Measurements from ENCODE around the gene EXD3. TPM values are rescaled to one million over a fixed set of nuclear protein-coding genes. Genes with fewer than 3 reads are reported as not detected.

The EXD3 gene
- total RNA-seq, 1 donor from 2014 or later = 19.9 TPM

DNA sequence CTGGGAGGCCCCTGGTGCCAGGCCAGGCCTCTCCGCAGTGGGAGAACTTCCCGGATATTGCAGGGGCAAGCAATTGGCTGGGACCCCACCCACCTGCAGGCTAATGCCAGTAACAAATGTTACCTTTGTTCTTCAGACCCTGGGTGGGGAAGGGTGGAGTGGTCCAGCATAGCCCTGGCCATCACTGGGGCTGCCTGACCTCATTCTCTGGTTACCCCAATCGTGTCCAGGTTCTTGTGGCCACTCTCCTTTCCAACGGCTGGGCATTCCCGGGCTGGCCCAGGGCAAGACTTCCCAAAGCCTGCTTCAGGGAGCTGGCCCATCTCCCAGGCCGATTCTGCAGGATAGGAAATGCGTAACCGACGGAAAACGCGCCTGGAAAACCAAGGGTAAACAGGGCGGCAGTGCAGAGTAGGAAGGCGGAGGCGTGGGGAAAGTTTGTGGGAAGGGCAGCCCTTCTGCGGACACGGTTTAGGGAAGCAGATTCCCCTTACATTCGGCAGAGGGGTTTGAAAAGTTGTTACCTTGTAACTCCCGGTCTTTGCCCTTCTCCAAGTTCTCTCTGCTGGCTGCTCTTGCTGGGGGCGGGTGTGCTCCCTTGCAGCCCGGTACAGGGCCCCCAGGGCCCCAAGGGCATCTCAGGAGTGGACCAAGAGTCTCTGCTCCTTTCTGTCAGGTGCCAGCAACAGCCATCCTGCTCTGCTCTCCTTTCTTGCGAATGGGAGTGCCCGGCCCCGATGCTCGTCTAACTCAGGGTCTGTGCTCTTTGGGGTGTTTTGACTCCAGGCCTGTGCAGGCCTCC, 124.4 kb downstream of the EXD3 start:
- peak overlapping the region; percentile 99 for H3K4me3 Mint-ChIP-seq (ENCODE audit: unreplicated experiment)
- no peak overlapping the region for H3K27ac Mint-ChIP-seq (ENCODE audit: unreplicated experiment)
- H3K36me3 Mint-ChIP-seq (ENCODE audit: low read depth, unreplicated experiment) = peaks cover 18% of the 10 kb centered on the region
- H3K27me3 Mint-ChIP-seq (ENCODE audit: unreplicated experiment) = peaks cover 9% of the 10 kb centered on the region
- DNase-seq (ENCODE audit: low spot score) = no peak
- no peaks in the 10 kb centered on the region for H3K9me3 Mint-ChIP-seq (ENCODE audit: unreplicated experiment)
- TF ChIP-seq, protein P1, sequence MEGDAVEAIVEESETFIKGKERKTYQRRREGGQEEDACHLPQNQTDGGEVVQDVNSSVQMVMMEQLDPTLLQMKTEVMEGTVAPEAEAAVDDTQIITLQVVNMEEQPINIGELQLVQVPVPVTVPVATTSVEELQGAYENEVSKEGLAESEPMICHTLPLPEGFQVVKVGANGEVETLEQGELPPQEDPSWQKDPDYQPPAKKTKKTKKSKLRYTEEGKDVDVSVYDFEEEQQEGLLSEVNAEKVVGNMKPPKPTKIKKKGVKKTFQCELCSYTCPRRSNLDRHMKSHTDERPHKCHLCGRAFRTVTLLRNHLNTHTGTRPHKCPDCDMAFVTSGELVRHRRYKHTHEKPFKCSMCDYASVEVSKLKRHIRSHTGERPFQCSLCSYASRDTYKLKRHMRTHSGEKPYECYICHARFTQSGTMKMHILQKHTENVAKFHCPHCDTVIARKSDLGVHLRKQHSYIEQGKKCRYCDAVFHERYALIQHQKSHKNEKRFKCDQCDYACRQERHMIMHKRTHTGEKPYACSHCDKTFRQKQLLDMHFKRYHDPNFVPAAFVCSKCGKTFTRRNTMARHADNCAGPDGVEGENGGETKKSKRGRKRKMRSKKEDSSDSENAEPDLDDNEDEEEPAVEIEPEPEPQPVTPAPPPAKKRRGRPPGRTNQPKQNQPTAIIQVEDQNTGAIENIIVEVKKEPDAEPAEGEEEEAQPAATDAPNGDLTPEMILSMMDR (IDR thresholded peaks at IDR 0.05; ENCODE audit: unreplicated experiment) = no peak
- peaks cover 37% of the 10 kb centered on the region for H3K4me1 Mint-ChIP-seq (ENCODE audit: unreplicated experiment)

DNA sequence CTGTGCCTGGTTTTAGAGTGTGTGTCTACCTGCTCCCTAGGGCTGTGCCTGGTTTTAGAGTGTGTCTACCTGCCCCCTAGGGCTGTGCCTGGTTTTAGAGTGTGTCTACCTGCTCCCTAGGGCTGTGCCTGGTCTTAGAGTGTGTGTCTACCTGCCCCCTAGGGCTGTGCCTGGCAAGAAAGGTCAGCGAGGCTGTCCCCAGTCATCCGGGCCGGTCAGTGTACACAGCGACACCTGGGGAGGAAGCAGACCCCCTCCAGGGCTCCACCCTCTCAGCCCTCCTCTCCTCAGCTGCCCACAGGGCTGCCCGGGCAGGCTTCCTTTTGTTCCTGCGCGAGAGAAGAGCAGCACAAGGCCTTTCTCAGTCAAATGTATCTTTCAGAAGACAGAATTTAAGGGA, 125.0 kb downstream of the EXD3 start:
- peak overlapping the region; percentile 99 for H3K4me3 Mint-ChIP-seq (ENCODE audit: unreplicated experiment)
- no peak overlapping the region for H3K27ac Mint-ChIP-seq (ENCODE audit: unreplicated experiment)
- H3K9me3 Mint-ChIP-seq (ENCODE audit: unreplicated experiment) = no peaks in the 10 kb centered on the region
- H3K36me3 Mint-ChIP-seq (ENCODE audit: low read depth, unreplicated experiment) = peaks cover 18% of the 10 kb centered on the region
- H3K27me3 Mint-ChIP-seq (ENCODE audit: unreplicated experiment) = peaks cover 11% of the 10 kb centered on the region
- DNase-seq (ENCODE audit: low spot score) = no peak
- H3K4me1 Mint-ChIP-seq (ENCODE audit: unreplicated experiment) = peaks cover 31% of the 10 kb centered on the region
- TF ChIP-seq, protein P1 (IDR thresholded peaks at IDR 0.05; ENCODE audit: unreplicated experiment) = no peak

DNA sequence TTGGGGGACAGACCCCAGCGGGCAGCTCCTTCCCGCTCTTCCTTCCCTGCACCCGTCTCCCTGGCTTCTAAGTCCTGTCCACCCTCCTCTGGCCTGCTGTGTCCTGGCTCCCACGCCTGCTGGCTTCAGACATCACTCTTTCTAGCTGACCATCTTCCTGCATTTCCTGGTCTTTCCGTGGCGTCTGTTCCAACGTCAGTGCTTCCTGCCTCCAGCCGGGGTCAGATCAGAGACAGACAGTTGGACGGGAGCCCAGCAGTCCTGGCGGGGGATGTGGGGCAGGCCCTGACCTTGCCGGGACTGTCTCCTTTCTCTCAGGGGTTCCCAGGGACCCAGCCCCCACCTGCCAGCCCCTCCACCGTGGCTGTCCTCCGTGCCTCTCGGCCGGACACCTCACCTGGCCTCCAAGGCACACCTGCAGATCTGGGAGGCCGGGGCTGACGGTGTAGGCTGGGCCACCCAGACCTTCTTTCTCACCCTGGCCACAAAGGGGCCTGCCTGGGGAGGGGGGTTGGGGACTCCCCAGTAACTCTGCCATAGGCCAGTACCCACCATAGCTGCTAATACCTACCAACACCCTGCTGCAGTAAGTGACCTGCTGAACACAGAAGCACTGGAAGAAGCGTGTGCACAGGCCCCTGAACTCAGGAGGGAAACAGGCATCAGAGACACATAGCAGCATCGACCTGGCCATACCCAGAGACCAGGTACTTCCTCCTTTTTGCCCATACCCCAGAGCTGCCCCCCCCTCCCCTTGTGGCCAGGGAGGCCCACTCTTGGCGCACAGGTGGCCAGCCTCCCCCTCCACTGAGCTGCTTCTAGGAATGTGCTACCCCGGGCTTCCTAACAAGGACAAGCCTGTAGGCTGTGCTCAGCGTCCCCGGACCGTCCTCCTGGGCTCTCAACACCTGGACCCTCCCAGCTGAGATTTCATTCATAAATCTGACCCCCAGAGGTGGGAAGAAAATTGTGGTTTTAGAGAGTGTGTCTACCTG, 126.0 kb downstream of the EXD3 start:
- H3K27ac Mint-ChIP-seq (ENCODE audit: unreplicated experiment) = peak overlapping the region; percentile 72
- peak; percentile 47 for DNase-seq (ENCODE audit: low spot score)
- H3K27me3 Mint-ChIP-seq (ENCODE audit: unreplicated experiment) = peaks cover 12% of the 10 kb centered on the region
- peaks cover 18% of the 10 kb centered on the region for H3K36me3 Mint-ChIP-seq (ENCODE audit: low read depth, unreplicated experiment)
- TF ChIP-seq, protein P1 (IDR thresholded peaks at IDR 0.05; ENCODE audit: unreplicated experiment) = no peak
- no peaks in the 10 kb centered on the region for H3K9me3 Mint-ChIP-seq (ENCODE audit: unreplicated experiment)
- H3K4me3 Mint-ChIP-seq (ENCODE audit: unreplicated experiment) = peak overlapping the region; percentile 81
- peaks cover 30% of the 10 kb centered on the region for H3K4me1 Mint-ChIP-seq (ENCODE audit: unreplicated experiment)

DNA sequence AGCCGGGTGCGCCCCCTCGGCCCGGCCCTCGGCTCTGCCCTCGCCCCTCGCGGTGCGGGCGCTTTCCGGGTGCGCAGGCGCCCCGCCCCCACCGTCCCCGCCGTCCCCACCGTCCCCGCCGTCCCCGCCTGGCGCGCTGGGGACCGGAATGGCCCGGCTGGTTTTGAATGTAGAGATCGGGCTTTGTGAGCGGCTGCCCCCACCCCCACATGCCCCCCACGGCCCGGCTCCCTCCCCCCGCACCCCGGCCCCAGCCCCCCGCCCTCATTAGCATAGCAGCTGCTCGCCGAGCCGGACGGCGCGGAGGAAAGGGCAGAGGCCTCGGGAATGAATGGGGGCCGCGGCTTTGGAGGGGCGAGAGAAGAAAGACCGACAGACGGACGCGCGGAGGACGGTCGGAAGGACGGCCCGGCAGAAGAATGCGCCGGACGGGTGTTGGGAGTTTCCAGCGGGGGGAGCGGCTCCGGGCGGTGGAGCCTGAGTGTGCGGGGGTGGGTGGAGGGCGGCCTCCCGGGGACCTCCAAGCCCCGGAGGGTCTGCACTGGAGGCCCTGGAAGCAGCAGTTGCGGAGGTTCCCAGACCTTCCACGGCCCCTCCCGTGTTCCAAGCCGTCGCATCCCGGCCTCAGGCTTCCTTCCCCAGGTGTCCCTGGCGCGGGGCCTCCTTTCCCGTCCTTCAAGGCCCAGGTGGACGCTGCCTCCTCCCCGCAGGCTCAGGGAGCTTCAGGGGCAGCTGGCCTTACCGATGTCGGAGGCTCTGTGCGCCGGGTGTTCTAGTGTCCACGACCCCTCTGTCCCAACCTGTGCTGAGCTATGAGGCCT, 126.9 kb downstream of the EXD3 start:
- Mint-ChIP-seq H3K27me3 (ENCODE audit: unreplicated experiment) (peaks cover 12% of the 10 kb centered on the region), H3K9me3 (ENCODE audit: unreplicated experiment) (no peaks in the 10 kb centered on the region), H3K36me3 (ENCODE audit: low read depth, unreplicated experiment) (peaks cover 18% of the 10 kb centered on the region), H3K27ac (ENCODE audit: unreplicated experiment) (peak overlapping the region; percentile 72), H3K4me1 (ENCODE audit: unreplicated experiment) (peaks cover 30% of the 10 kb centered on the region), H3K4me3 (ENCODE audit: unreplicated experiment) (peak overlapping the region; percentile 81)
- peak; percentile 49 for DNase-seq (ENCODE audit: low spot score)
- TF ChIP-seq, protein P1 (IDR thresholded peaks at IDR 0.05; ENCODE audit: unreplicated experiment) = no peak

Measured in endothelial cell (in vitro differentiated cells).